Posterior cingulate gyrus (tissue), 11 donors: ENCODE results near the gene KLHL8.

Experiments used
- DNase-seq, 10 donors: peaks; one replicate each; pipeline versions ENCODE4 v3.0.0 to v3.0.0-alpha.2; 2020 to 2021; ENCODE audit warnings: mixed read lengths in 3 of 10
- intact Hi-C: fragments of 100-400 bp; cut with DNase I; formaldehyde crosslinking; loops from one replicate; pipeline ENCODE4 v1.15.1; 2023

Gene KLHL8

GRCh38 chr4:87129681-87130080 lies 90.7 kb downstream of the KLHL8 start:
- intact Hi-C loops = no loop called here
- DNase-seq = no peak

GRCh38 chr4:87128006-87128705 lies 92.3 kb downstream of the KLHL8 start:
- no peak for DNase-seq
- intact Hi-C loops = no loop called here

- DNase-seq = no peak
- intact Hi-C loops = no loop called here
Observed at GRCh38 chr4:87126056-87126455, 94.4 kb downstream of the KLHL8 start.

GRCh38 chr4:87122252-87122651 lies 98.2 kb downstream of the KLHL8 start:
- no peak for DNase-seq
- intact Hi-C loops = no loop called here

GRCh38 chr4:87121341-87122065 lies 98.9 kb downstream of the KLHL8 start:
- intact Hi-C loops = no loop called here
- DNase-seq = no peak

GRCh38 chr4:87120411-87121162 lies 99.8 kb downstream of the KLHL8 start:
- DNase-seq = peak in 5 of 10 donors; percentile 26 to 90 (median 81)
- intact Hi-C loops = no loop called here

GRCh38 chr4:87120010-87120409 lies 100.4 kb downstream of the KLHL8 start:
- DNase-seq = no peak
- intact Hi-C loops = no loop called here

- intact Hi-C loops = no loop called here
Observed at GRCh38 chr4:87118826-87119225, 101.6 kb downstream of the KLHL8 start.

GRCh38 chr4:87118421-87118820 lies 102.0 kb downstream of the KLHL8 start:
- intact Hi-C loops = no loop called here
- no peak for DNase-seq

More at GRCh38 chr4:87118826-87119225, 101.6 kb downstream of the KLHL8 start:
- no peak for DNase-seq

GRCh38 chr4:87117732-87118075 lies 102.7 kb downstream of the KLHL8 start:
- intact Hi-C loops = no loop called here
- DNase-seq = no peak

GRCh38 chr4:87117051-87117731 lies 103.2 kb downstream of the KLHL8 start:
- intact Hi-C loops = no loop called here
- no peak for DNase-seq

- intact Hi-C loops = no loop called here
- DNase-seq = no peak
Observed at GRCh38 chr4:87116231-87116630, 104.2 kb downstream of the KLHL8 start.

GRCh38 chr4:87114245-87115062 lies 106.0 kb downstream of the KLHL8 start:
- intact Hi-C loops = no loop called here
- DNase-seq = peak in 1 of 10 donors; percentile 76

GRCh38 chr4:87112063-87112462 lies 108.4 kb downstream of the KLHL8 start:
- DNase-seq = no peak
- intact Hi-C loops = no loop called here
